ENCODE measurements around the gene PIAS4.

The PIAS4 gene

GRCh38 chr19:4036576-4037300 lies 29.2 kb downstream of the PIAS4 start:
- no peaks in the 10 kb centered on the region for H3K4me1 Mint-ChIP-seq
- ATAC-seq = no peak
- H3K36me3 Mint-ChIP-seq = peaks cover 8% of the 10 kb centered on the region
- H3K27ac Mint-ChIP-seq = no peak overlapping the region
- no peaks in the 10 kb centered on the region for H3K27me3 Mint-ChIP-seq
- H3K4me3 Mint-ChIP-seq = no peak overlapping the region
- no peaks in the 10 kb centered on the region for H3K9me3 Mint-ChIP-seq

- Mint-ChIP-seq H3K9me3 (no peaks in the 10 kb centered on the region), H3K4me1 (no peaks in the 10 kb centered on the region), H3K27me3 (no peaks in the 10 kb centered on the region), H3K4me3 (no peak overlapping the region), H3K36me3 (peaks cover 8% of the 10 kb centered on the region), H3K27ac (no peak overlapping the region)
- no peak for ATAC-seq
These were observed 29.9 kb downstream of the PIAS4 start for GRCh38 chr19:4037301-4037949.

GRCh38 chr19:4038057-4038456 lies 30.5 kb downstream of the PIAS4 start:
- H3K4me1 Mint-ChIP-seq = no peaks in the 10 kb centered on the region
- no peaks in the 10 kb centered on the region for H3K9me3 Mint-ChIP-seq
- no peak overlapping the region for H3K27ac Mint-ChIP-seq
- H3K36me3 Mint-ChIP-seq = peaks cover 8% of the 10 kb centered on the region
- no peak overlapping the region for H3K4me3 Mint-ChIP-seq
- peak; percentile 58 for ATAC-seq
- H3K27me3 Mint-ChIP-seq = no peaks in the 10 kb centered on the region

GRCh38 chr19:4038661-4039423 lies 31.3 kb downstream of the PIAS4 start:
- peaks cover 8% of the 10 kb centered on the region for H3K36me3 Mint-ChIP-seq
- no peak overlapping the region for H3K27ac Mint-ChIP-seq

GRCh38 chr19:4042064-4042730 lies 34.7 kb downstream of the PIAS4 start:
- no peak overlapping the region for H3K4me3 Mint-ChIP-seq
- H3K9me3 Mint-ChIP-seq = no peaks in the 10 kb centered on the region
- H3K27me3 Mint-ChIP-seq = no peaks in the 10 kb centered on the region
- no peak for ATAC-seq
- H3K27ac Mint-ChIP-seq = no peak overlapping the region
- H3K4me1 Mint-ChIP-seq = peaks cover 12% of the 10 kb centered on the region
- peaks cover 24% of the 10 kb centered on the region for H3K36me3 Mint-ChIP-seq

More at GRCh38 chr19:4038661-4039423, 31.3 kb downstream of the PIAS4 start:
- Mint-ChIP-seq H3K9me3 (no peaks in the 10 kb centered on the region), H3K4me3 (no peak overlapping the region), H3K4me1 (no peaks in the 10 kb centered on the region), H3K27me3 (no peaks in the 10 kb centered on the region)
- no peak for ATAC-seq

- H3K4me3 Mint-ChIP-seq = no peak overlapping the region
- no peaks in the 10 kb centered on the region for H3K9me3 Mint-ChIP-seq
- no peak for ATAC-seq
- H3K36me3 Mint-ChIP-seq = peaks cover 25% of the 10 kb centered on the region
- no peak overlapping the region for H3K27ac Mint-ChIP-seq
- peaks cover 12% of the 10 kb centered on the region for H3K4me1 Mint-ChIP-seq
- no peaks in the 10 kb centered on the region for H3K27me3 Mint-ChIP-seq
These were observed 35.2 kb downstream of the PIAS4 start for GRCh38 chr19:4042731-4043082.

GRCh38 chr19:4043401-4043800 lies 35.9 kb downstream of the PIAS4 start:
- Mint-ChIP-seq H3K36me3 (peaks cover 30% of the 10 kb centered on the region), H3K9me3 (no peaks in the 10 kb centered on the region), H3K4me3 (no peak overlapping the region), H3K27ac (no peak overlapping the region), H3K4me1 (peaks cover 12% of the 10 kb centered on the region), H3K27me3 (no peaks in the 10 kb centered on the region)
- no peak for ATAC-seq

- Mint-ChIP-seq H3K36me3 (peaks cover 30% of the 10 kb centered on the region), H3K27ac (no peak overlapping the region), H3K27me3 (no peaks in the 10 kb centered on the region), H3K9me3 (no peaks in the 10 kb centered on the region), H3K4me1 (peaks cover 12% of the 10 kb centered on the region), H3K4me3 (no peak overlapping the region)
- ATAC-seq = no peak
These were observed 36.6 kb downstream of the PIAS4 start for GRCh38 chr19:4043966-4044715.

- Mint-ChIP-seq H3K27ac (peak overlapping the region; percentile 46), H3K9me3 (no peaks in the 10 kb centered on the region), H3K4me1 (peaks cover 20% of the 10 kb centered on the region), H3K36me3 (peaks cover 35% of the 10 kb centered on the region), H3K27me3 (no peaks in the 10 kb centered on the region), H3K4me3 (no peak overlapping the region)
- ATAC-seq = no peak
These were observed 37.5 kb downstream of the PIAS4 start for GRCh38 chr19:4044990-4045465.

- H3K27me3 Mint-ChIP-seq = no peaks in the 10 kb centered on the region
- no peak overlapping the region for H3K4me3 Mint-ChIP-seq
- H3K27ac Mint-ChIP-seq = peak overlapping the region; percentile 46
- ATAC-seq = no peak
- no peaks in the 10 kb centered on the region for H3K9me3 Mint-ChIP-seq
- H3K36me3 Mint-ChIP-seq = peaks cover 33% of the 10 kb centered on the region
- peaks cover 28% of the 10 kb centered on the region for H3K4me1 Mint-ChIP-seq
These were observed 38.2 kb downstream of the PIAS4 start for GRCh38 chr19:4045597-4046361.

GRCh38 chr19:4046362-4046691 lies 38.8 kb downstream of the PIAS4 start:
- Mint-ChIP-seq H3K36me3 (peaks cover 38% of the 10 kb centered on the region), H3K27ac (no peak overlapping the region), H3K9me3 (no peaks in the 10 kb centered on the region), H3K4me3 (no peak overlapping the region), H3K4me1 (peaks cover 33% of the 10 kb centered on the region), H3K27me3 (no peaks in the 10 kb centered on the region)
- ATAC-seq = no peak

GRCh38 chr19:4046946-4047683 lies 39.6 kb downstream of the PIAS4 start:
- Mint-ChIP-seq H3K36me3 (peaks cover 46% of the 10 kb centered on the region), H3K27ac (no peak overlapping the region), H3K9me3 (no peaks in the 10 kb centered on the region), H3K27me3 (no peaks in the 10 kb centered on the region), H3K4me1 (peaks cover 41% of the 10 kb centered on the region), H3K4me3 (no peak overlapping the region)
- no peak for ATAC-seq

GRCh38 chr19:4049432-4049831 lies 41.9 kb downstream of the PIAS4 start:
- no peaks in the 10 kb centered on the region for H3K9me3 Mint-ChIP-seq
- H3K36me3 Mint-ChIP-seq = peaks cover 62% of the 10 kb centered on the region
- ATAC-seq = no peak
- no peaks in the 10 kb centered on the region for H3K27me3 Mint-ChIP-seq
- no peak overlapping the region for H3K4me3 Mint-ChIP-seq
- no peak overlapping the region for H3K27ac Mint-ChIP-seq
- peaks cover 57% of the 10 kb centered on the region for H3K4me1 Mint-ChIP-seq

Data from stimulated activated memory B cell treated with anti-CD40 and anti-IgM and Interleukin-4, amounts not matched to agents 10 μg/mL and 1 μg/mL and 100 μg/mL, for 72 hours (primary cell).